Kidney glomerular epithelial cell (primary cell): ENCODE results near the gene MTURN.

Experiments
- DNase-seq: peaks from one replicate; lab custom pipeline; 2025; lab: John Stamatoyannopoulos, UW

MTURN gene

GRCh38 chr7:30162622-30163124, 27.9 kb downstream of the MTURN start:
- DNase-seq, result peak; percentile 55

- DNase-seq, result no peak
Measured at GRCh38 chr7:30163231-30163894, 28.6 kb downstream of the MTURN start.

- DNase-seq, result peak; percentile 35
Measured at GRCh38 chr7:30164567-30164966, 29.8 kb downstream of the MTURN start.

GRCh38 chr7:30165590-30165989, 30.8 kb downstream of the MTURN start:
- no peak for DNase-seq

DNA sequence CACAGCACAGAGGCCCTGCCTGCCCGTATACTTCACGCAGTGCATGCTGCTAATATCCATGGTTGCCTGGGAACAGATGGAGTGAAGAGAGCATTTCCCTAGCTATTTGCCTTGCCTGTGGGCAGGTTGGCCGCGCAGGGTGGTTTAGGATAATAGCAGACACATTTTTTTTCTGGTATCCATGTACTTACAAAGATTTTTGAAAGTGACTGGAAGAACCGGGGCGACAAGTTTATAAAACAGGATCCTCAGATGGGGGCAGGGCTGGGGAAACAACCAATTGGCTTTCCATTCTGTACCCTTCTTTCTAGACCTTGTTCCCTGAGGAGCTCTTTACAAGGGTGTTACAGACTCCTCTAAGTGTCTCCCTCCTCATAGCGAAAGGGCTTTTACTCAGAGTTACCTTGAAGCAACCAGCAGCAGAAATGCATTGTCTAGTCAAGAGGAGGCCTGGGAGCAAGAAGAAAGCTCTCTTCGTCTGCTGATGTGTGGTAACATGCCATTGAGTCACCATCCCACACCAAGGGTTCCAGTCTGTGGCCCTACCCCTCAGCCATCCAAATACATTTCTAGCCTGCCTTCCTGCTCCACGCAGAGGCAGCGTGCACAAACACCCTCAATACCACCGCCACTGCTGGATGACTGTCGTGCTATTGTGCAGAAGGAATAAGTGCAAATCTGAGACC, 31.5 kb downstream of the MTURN start:
- no peak for DNase-seq

- DNase-seq, result no peak
Measured at GRCh38 chr7:30166841-30167235, 32.1 kb downstream of the MTURN start.

DNA sequence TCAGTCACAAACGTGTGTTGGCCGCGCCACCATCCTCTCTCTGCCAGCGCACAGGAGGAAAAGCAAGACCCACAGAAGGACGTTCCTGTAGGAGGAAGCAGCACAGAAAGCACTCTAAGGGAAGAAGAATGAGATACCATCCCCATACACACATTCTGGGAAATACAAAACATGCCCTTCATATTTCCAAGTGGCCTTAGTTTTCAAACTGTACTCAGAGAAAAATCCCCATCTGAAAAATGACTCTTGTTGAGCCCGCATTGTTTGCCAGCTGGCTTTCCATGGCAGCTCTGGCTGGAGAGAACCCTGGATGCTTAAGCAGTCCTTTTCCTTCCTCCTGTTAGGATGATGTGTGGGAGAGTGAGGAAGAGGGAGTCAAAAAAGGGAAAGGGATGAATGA, 33.1 kb downstream of the MTURN start:
- no peak for DNase-seq

- no peak for DNase-seq
Measured at GRCh38 chr7:30168835-30169573, 34.2 kb downstream of the MTURN start.

- DNase-seq, result no peak
Measured at GRCh38 chr7:30169579-30169978, 34.8 kb downstream of the MTURN start.

- no peak for DNase-seq
Measured at GRCh38 chr7:30170476-30171205, 35.9 kb downstream of the MTURN start.

DNA sequence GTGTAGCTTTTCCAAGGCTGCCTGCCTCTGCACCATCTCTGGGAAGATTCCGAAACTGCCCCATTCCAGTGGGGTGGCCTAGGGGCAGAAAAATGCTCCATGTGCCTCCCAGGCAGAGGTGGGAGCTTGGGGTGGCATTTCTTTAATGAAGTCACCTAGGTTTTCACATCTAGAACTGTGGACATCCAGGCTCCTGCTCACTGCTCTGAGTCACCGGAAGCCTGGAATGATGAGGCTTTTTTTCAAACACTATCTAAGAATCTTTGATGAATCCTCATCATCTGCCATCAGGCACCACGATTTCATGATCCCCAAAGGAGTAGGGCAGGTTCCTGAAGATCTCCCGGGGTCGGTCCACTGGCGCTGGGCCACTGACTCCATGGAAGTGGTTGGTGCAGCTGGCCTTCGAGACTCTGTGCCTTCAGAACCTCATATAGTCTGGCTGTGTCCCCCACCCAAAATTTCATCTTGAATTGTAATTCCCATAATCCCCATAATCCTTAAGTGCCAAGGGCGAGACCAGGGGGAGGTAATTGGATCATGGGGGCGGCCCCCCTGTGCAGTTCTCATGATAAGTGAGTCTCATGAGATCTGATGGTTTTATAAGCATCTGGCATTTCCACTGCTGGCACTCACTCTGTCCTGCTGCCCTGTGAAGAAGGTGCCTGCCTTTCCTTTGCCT, 37.1 kb downstream of the MTURN start:
- DNase-seq, result no peak

- DNase-seq, result no peak
Measured at GRCh38 chr7:30172451-30172850, 37.7 kb downstream of the MTURN start.

DNA sequence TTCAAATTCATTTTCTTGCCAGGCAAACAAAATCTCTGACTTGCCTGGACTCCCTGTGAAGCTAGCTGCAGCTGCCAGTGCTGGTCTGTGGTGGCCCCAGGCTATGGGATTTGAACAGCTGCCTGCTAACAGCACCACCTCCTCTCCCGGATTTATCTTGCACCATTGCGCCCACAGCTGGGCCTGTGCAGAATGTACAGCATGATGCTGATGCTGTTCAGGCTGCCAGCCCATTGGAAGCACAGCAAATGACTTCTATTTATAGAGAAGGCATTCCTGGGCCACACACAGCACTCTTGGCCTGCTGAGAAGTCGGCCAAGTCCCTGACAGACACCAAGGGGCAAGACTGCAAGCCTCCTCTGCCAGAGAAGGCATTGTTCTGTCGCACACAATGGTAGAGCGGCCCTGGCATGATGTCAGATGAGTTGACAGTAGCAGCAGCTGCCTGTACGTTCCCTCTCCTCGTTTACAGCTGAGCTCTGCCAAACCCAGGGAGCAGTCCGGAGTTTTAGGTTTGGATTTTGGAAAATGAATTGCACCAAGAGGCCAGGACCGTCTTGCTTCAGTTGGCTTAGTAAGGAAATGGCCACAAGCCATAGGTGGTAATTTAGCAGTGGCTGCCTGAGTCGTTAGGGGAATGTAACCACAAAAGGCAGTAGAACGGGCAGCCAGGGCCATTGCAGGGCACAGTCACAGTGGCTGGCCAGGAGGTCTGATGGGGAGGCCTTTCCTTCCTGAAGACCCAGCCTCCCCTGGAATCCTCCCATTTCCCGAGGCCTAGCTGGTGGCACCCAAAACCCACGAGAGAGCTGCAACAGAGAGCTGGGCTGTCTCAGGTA, 38.5 kb downstream of the MTURN start:
- no peak for DNase-seq

DNA sequence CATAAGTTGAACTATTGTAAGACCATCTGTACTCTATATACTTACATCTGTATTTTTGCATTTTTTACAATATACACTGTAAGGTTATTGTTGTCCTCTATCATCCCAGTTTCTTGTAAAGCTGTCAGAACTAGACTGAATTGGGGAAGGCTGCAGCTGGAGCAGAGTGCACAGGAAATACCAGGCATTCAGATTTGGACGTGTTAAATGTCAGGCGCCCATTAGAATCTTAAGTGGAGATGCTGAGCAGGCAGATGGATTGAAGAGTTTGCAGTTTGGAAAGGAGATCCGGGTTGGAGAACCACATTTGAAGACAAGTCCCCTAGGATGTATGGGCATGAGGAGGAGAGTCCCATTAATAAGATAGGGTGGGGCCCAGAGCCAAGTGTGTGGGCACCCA, 40.4 kb downstream of the MTURN start:
- no peak for DNase-seq

GRCh38 chr7:30175636-30176147, 40.9 kb downstream of the MTURN start:
- DNase-seq, result no peak

DNA sequence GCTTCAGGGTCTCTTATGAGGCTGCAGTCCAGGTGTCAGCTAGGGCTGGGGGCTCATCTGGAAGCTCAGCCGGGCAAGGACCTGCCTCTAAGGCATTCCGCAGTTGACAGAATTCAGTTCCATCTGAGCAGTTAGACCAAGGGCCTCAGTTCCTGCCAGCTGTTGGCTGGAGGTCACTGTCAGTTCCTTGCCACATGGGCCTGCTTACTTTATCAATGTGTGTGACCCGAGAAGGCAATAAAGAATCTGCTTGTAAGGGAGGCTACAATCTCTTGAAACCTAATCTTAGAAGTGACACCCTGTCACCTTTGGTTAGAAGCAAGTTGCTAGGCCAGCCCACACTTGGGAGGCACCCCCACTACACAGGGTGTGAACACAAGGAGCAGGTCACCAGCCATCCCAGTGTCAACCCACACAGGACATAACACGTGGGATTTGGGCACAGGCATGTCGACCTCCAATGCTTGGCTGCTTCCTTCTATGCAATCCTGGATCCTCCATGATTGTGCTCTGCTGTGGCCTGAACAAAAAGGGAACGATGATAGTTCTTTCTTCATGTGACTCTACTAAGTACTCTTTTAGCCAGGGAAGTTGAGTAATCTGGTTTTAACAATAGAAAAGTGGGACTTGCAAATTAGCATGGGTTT, 41.8 kb downstream of the MTURN start:
- no peak for DNase-seq

GRCh38 chr7:30177186-30177585, 42.4 kb downstream of the MTURN start:
- DNase-seq, result no peak

DNA sequence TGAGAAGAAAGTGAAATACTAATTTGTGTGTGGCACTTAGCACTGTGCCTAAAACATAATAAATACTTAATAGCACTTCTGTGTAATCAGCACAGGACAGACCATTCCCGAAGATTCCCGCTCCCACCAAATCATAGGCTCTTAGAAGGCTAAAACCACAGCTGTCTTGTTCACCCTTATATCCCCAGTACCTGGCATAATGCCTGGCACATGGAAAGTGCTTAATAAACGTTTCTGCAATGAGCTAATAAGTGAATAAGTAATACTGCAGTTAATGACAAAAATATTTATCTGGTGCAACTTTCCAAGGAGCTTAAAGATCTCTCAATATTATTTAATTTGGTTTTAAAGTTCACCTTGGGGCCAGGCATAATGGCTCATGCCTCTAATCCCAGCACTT, 43.2 kb downstream of the MTURN start:
- no peak for DNase-seq

GRCh38 chr7:30178748-30179436, 44.1 kb downstream of the MTURN start:
- no peak for DNase-seq
